GM18861 (cell line): Measurements from ENCODE around the gene ERC2.
"Not testable (repeated sequence)": the region's sequence is repeated elsewhere in the genome, so short reads cannot be mapped to it uniquely, and the experiment has no call there.

Experiments used
- ATAC-seq: cut with Tn5 transposase; IDR thresholded peaks from one replicate; pipeline ENCODE4 v1.9.1; 2021; ENCODE audit not compliant: unreplicated experiment

The ERC2 gene

GRCh38 chr3:56468184-56469106 is at the start of gene ERC2:
TSS of gene ERC2 (minus strand) at chr3:56468467.
- ATAC-seq, result no peak

- ATAC-seq, result no peak
Observed at GRCh38 chr3:56502738-56503137, 34.5 kb upstream of the ERC2 start.

DNA sequence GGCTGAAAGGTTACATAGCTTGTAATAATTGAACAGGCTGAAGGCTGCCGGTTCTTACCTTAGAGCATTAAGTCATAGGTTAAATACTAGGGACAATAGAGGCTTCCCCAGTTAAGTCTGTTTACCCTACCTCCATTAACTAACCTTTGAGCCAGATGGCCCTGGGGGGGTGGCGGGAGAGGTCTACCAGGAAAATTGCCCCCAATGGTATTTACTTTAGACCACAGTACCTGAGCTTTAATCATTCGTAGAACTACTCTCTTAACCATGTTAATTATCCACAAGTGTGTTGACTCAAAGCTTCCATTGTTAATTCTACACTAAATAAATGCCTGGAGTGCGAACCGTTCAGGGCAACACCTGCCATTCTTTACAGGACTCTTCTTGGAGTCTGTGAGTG is 28.1 kb upstream of the ERC2 start:
- not testable (repeated sequence) for ATAC-seq

DNA sequence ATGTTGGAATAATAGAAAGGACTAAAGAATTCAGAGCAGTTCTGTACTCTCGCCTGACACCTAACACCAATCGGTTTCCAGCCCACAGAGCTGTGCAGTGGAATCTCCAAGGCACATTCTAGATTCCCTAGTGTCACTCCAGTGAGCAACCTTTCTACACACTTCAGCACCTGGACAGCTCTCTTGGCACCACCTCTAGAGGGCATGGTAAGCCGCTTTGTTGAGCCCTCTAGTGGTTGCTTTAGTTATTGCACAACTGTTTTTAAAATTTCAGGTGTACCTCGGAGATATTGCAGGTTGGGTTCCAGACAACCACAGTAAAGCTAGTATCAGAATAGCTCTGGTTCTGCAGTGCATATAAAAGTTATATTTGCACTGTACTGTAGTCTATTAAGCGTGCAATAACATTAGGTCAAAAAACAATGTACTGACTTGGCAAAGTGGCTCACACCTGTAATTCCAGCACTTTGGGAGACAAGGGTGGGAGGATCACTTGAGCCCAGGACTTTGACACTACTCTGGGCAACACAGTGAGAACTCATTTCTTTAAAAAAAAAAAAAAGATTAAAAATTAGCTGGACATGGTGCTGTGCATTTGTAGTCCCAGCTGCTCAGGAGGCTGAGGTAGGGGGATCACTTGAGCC is 26.5 kb upstream of the ERC2 start:
- ATAC-seq, result peak; percentile 95

DNA sequence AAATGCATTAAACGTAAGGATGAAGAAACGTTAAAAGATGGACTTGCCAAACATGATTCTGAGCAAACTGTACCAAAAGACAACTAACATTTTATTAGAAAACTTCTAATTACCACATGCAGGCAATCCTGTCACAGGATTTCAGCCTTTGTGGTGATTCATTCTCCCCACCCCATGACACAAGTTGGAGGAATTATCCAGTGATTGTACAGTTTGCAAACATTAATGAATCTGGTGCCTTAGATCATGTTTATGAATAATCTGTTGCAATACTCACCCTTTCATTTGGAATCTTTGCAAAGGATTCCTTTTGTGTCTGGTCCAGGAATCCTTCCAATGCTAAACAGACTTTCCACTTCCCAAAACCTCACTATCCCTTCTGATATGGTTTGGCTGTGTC is 23.3 kb upstream of the ERC2 start:
- no peak for ATAC-seq

DNA sequence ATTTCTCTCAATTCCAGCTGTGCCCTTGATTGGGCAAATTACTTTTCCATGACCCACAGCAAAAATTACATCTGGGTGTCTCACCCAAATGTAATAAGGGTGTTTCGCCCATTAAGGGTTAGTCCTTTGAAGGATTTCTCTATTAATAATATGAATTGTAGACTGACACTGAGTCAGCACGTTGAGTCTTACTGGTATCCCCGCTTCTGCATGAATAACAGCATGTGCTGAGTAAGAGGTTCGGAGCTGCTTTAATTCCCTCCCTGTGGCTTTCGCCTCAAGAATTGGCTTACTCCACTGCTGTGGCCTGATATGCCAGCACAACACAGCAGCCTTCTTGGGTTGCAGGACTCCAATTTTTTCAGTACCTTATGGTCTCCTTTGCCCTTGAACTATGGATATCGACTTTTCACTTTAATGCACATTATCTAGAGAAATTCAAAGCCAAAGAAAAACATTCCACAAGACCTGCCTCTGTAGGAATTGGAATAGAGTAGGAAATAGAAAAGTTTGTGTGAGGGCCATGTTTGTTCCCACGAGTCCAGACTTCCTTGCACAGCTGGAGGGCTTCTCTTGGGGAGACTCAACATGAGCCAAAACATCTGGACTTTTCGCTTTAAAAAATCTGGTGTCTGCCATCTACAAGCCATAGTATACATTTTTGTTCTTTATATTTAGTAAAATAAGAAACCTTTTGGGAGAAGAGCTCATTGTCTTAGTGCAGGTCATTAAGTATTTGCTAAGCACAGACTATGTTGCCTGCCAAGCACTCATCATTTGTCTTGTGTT is 20.7 kb upstream of the ERC2 start:
- ATAC-seq, result no peak

GRCh38 chr3:56484525-56485032 is 16.3 kb upstream of the ERC2 start:
- ATAC-seq, result no peak

DNA sequence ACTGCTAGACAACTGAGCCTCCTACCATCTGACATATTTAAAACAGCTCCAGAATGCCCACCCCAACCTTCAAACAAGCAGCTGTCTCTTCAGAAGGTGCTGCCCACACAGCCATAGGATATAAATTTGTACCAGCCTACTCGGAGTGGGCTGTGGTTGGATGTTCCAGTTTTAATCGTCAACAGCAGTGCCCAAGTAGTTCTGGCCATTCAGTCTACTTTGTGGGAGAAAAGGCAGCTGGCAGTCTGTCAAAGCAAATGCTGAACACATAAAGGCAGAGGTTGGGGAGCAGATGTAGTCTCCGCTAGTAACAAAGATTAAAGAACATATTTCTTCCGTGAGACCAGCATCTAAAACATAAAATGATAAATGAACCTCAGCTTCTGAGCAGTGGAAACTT is 15.9 kb upstream of the ERC2 start:
- no peak for ATAC-seq

DNA sequence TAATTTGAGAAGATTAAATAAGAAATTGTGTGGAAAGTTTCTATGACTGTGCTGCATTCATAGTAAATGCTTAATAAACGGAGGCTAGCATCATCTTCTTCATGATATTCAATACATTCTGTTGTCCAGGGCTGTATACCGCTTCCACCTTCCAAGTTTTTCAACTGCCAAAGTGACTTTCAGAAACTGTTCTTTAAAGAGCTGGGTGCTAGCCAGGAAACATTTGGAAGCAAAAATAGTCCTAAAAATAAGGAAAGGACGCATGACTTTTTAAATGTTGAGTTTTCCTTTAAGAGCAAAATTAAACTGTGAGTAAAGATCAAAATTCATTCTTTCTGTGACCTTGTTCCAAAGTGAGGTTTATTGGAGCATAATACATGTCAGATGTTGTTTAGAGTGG is 9.4 kb upstream of the ERC2 start:
- ATAC-seq, result no peak

GRCh38 chr3:56476771-56477170 is 8.5 kb upstream of the ERC2 start:
- ATAC-seq, result no peak

- no peak for ATAC-seq
Observed at GRCh38 chr3:56471771-56472170, 3.5 kb upstream of the ERC2 start.

GRCh38 chr3:56469141-56469540 is 874 bp upstream of the ERC2 start:
- no peak for ATAC-seq

GRCh38 chr3:56467801-56468183 is 475 bp downstream of the ERC2 start:
- no peak for ATAC-seq

- ATAC-seq, result no peak
Observed at GRCh38 chr3:56467108-56467507, 1.2 kb downstream of the ERC2 start.

- ATAC-seq, result no peak
Observed at GRCh38 chr3:56459719-56460118, 8.5 kb downstream of the ERC2 start.

- no peak for ATAC-seq
Observed at GRCh38 chr3:56459104-56459496, 9.2 kb downstream of the ERC2 start.

DNA sequence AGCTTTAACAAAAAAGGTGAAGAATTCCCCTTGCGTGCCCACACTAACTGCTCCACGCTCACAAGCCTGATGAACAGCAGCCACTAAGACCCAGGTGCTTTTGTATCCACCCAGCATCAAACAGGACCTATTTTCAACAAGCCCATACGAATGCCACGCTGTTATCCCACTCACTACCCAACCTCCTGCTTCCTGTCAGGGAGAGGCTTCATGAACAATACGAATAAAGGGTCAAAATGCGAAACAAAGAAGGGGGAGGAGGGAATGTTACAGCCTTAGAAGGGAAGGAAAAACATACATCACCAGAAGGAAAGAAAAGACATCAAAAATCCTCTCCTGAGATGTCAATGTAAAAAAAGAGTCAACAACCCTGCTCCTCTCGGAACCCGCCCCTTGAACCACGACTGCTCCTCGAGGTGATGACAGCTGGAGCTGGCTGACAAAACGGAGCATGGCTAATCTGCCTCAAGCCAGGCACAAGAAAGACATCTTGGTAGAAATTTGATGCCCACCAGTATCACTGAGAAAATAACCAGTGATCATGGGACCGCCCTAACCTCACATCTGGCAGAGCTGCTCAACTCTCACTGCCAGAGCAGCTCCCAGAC is 9.7 kb downstream of the ERC2 start:
- ATAC-seq, result no peak

DNA sequence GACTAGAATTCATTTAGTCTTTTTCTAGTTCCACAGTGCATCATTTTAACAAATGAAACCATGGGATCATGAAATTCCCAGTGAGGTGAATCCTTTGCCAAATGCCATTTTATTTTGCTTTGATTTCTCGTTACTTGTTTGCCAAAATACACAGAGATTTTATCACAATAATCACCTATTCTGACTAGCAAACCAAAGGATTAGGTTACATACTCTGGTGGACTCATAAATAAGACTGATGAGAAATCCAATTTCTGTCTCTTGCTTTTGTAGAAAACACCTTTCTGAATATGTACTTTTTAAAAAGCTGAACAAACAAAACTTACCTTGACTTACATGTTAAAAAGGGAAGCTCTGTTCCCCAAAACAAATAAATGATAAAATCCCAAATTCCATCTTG is 12.2 kb downstream of the ERC2 start:
- ATAC-seq, result no peak

GRCh38 chr3:56453011-56453410 is 15.3 kb downstream of the ERC2 start:
- ATAC-seq, result no peak

DNA sequence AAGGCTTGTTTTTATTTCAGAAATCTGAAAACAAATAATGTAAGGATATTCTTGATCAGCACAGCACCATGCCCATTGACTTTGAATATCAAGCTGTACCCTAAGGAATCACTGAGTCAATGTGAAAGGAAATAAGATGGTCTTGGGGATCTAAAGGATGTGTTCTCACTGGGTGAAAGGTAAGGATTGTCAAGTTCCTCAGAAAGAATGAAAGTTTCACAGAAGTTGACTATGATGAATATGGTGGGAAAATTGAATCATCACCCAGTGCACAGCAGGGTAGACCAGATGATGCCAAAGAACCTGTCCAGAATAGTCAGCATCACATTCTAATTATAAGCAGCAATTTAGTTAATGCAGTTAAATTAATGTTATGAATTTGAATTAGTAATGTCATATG is 16.2 kb downstream of the ERC2 start:
- no peak for ATAC-seq

DNA sequence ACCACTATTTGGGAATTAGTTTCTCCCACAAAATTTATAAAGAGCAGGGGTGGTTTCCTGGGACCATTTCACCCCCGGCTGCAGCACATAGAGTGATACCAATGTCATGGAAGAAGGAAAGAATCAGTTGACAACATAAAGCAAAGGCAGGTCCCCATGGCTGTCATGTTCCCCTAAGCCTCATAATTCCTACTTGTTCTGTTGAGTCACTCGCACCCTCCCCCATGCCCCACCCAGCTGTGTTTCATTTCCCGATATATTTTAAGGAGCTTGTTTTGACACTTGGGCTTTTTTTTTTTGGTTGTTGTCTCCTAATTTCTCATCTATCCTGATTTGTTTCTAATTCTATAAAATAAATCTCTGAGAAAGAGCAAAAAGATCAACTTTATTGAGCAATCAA is 24.9 kb downstream of the ERC2 start:
- no peak for ATAC-seq
